ENCODE results near the gene KCNT1.

The KCNT1 gene

DNA sequence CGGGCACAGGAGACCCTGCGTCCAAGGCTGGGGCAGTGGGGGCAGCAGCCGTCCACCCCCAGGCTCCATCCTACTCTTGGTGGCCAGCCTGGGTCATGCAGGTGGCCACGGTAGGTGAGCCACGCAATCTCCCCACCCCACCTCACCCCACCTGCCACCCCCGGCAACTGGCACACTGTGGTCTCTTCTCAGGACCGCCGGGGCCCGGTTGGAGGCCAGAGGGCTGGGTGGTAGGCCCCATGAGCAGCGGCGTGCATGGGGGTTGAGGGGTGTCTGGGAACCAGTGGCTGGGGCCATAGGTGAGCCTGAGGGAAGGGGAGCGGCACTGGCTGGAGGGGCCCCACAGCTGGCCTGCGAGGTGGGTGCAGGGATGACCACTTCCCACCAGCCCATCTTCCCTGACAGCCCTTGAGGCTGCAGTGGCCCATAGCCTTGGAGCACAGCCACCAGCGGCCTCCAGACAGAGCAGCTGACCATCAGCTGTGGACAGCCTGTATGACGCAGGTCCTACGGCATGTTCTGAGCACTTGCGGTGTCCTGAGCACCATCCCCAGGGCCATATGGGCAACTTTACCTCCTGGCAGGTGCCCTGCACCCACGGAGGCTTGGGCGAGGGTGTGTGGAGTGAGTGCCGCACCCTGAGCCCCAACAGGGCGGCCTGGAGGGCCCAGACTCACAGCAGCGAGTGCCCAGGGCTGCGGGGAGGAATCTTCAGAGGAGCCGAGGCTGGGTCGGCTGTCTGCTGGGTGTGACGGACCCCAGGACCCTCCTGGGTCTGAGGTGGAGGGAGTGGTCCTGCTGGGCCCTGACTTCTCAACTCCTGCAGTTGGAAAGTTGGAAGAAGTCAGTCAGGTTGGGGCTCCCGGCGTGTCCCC lies 47.4 kb downstream of the KCNT1 start:
- DNase-seq = no peak

DNA sequence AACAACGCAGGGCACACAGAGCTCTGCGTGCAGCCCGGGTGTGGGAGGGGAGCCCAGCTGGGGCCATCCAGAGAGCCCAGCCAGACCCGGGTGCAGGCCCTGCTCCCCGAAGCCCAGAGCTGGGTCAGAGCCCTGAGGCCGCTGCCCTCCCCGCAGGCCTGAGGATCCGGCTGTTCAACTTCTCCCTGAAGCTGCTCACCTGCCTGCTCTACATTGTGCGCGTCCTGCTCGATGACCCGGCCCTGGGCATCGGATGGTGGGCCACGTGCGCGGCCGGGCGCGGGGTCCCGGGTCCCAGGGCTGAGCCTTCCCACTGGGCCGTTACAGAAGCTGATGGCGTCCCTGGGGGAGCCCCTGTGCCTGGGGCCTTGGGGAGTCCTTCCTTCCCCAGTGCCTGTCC lies 48.8 kb downstream of the KCNT1 start:
- DNase-seq = no peak

DNA sequence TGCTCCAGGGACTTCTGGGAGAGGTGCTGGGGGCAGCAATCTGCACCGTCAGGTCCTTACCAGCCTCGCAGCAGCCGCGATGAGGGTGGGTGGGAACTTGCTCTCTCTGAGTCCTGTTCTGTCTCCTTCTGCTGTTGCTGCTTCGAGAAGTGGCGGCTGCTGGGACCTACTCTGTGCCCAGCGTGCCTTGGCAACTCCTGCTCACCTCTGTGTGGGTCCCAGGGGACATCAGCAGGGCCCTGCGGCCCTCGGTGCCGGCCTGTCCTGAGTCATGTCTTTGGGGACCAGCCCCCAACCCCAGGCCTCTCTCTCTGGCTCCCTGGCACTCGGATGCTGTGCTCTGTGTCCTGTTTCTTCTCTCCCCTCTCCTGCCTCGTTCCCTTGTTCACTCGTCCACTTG lies 49.5 kb downstream of the KCNT1 start:
- no peak for DNase-seq

DNA sequence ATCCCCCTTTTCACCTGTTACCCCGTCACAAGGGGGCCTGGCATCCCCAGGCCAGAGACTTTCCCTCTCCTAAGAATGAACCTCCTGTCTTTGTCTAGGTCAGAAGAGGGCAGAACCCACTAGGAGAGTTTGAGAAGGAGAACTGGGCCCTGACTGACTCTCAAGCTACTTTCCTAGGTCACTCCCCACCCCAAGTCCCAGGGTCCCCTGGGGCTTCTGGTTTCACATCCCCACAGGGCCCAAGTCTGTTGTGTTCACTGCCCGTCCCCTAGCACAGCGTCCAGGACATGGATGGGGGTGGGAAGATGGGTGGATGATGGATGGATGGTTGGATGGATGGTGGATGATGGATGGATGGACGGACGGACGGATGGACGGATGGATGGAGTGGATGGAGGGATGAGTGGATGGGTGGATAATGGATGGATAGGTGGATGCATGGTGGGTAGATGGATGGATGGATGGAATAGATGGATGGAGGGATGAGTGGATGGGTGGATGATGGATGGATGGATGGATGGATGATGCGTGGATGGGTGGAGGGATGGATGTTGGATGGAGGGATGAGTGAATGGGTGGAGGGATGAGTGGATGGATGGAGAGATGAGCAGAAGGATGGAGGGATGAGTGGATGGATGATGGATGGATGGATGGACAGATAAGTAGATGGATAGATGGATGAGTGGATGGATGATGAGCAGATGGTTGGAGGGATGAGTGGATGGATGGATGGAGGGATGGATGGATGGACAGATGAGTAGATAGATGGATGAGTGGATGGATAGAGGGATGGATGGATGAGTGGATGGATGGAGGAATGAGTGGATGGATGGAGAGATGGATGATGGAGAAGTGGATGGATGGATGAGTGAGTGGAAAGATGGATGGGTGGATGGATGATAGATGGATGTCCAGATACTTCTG lies 50.6 kb downstream of the KCNT1 start:
- no peak for DNase-seq

DNA sequence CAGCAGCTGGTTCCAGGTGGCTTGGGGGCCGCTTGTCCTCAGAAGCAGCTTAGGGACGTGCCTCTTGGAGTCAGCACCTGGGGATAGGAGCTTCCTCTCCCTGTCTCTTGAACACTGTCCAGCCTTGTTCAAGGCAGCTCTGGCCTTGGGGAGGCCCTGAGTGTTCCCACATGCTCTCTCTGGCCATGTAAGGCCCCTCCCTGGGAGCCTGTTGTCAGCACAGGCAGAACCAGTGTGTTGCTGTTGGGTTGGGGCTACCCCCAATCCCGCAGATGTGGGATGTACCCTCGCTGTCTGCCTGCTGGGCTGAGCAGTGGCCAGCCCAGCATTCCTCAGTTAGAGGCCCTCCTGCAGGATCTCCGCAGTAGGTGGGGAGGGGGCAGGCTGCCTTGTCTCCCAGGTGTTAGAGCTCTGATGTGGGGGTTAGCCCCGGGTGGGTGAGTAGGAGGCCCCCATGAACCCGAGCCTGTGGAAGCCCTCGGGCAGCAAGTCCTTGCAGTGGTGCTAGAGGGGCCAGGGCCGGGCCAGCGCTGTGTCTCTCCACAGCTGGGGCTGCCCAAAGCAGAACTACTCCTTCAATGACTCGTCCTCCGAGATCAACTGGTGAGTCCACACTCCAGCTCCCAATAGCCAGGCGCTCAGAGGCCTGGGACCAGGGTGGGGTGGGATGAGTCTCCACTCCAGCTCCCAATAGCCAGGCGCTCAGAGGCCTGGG lies 51.6 kb downstream of the KCNT1 start:
- no peak for DNase-seq

DNA sequence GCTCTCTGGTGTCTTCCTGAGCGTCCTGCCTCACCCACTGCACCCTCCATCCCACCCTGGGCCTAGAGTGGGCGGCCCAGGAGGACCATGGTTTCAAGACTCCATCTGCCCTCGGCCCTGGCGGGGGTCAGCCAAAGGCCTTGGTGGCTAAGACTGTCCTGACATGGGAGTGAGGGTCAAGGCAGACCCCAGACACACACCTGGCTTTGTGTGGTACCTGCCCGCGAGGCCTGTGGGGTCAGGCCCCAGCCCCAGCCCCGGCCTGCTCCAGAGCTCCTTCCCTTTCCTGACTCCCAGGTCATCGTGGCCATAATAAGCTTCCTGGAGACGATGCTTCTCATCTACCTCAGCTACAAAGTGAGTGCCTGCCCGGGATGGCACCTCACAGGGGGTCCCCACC lies 54.6 kb downstream of the KCNT1 start:
- DNase-seq = no peak

DNA sequence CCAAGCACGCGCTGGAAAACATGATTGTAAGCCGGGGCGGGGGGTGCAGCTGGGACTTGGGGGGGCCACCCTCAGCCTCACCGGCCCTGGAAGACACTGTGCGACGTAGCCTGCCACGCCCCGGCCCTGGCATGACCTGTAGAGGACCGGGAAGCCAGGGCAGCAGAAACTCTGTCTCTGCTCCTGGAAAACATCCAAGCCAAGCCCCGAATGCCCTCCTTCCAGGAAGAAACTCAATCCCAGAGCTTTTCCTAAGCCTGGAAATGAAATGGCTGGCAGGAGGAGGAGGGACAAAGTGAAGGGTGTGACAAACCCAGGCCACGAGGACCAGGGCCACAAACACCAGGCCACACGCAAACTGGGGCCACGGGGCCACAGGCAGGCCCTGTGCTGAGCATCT lies 55.4 kb downstream of the KCNT1 start:
- no peak for DNase-seq

DNA sequence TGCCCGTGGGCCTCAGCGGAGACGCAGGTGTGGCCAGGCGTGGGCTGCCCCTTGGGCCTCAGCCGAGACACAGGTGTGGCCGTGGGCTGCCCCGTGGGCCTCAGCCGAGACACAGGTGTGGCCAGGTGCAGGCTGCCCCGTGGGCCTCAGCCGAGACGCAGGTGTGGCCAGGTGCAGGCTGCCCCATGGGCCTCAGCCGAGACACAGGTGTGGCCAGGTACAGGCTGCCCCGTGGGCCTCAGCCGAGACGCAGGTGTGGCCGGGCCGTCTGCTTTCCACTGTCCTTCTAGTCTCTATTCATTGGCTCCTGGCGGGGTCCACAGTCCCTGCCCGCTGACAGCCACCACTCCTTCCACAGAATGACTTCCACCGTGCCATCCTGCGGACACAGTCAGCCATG lies 56.1 kb downstream of the KCNT1 start:
- no peak for DNase-seq

DNA sequence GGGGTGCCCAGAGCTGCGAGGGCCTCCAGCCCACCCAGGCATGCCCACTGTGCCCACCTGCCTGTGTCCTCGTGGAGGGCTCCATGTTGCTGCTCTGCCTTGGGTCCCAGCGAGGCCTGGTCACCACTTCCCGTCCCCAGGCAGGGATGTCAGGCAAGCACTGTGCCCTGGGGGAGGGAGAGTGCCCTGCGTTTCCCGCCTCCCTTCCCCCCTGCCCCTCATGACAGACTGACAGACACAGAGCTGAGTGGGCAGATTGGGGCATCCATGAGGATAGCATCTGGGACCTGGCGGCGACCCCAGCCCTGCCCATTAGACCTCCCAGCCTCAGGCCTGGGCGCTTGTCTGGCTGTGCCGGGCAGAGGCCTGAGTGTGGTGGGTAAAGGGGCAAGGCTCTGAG lies 56.9 kb downstream of the KCNT1 start:
- DNase-seq = no peak

DNA sequence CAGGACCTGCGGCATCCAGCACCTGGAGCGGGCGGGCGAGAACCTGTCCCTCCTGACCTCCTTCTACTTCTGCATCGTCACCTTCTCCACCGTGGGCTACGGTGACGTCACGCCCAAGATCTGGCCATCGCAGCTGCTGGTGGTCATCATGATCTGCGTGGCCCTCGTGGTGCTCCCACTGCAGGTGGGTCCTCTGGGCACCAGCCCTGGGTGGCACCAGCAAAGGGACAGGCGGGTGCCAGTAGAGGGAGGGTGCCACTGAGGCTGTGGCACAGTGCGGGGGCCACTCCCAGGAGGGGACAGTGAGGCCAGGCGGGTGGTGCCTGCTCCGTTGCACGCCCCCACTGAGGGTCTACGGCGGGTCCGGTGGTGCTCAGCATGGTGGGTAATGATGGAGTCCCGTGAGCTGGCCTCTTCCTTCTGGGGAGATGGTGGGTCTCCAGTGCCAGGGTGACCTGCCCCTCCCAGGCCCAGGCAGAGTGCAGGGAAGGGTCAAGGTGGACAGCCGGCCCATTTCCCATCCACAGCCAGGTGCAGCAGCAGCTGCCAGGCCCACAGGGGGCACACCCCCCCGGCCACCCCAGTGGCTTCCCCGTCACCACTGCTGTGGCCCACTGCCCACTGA lies 57.8 kb downstream of the KCNT1 start:
- no peak for DNase-seq

DNA sequence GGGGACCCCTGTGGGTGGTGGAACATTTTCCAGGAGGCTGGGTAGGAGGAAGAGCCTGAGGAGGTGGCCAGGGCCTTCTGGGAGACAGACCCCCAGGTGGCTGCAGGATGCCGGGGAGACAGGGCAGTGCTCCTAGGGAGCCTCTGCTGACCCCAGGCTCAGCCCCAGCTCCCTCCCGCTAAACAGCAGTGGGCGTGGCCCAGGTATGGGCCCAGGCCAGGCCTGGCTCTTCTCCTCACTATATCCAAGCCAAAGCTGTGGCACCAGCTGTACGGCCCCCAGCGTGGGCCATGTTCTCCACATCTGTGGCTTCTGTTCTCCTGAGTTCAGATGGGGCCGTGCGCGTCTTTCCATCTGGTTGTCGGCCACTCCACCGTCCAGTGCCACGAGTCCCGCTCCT lies 58.5 kb downstream of the KCNT1 start:
- DNase-seq = no peak

DNA sequence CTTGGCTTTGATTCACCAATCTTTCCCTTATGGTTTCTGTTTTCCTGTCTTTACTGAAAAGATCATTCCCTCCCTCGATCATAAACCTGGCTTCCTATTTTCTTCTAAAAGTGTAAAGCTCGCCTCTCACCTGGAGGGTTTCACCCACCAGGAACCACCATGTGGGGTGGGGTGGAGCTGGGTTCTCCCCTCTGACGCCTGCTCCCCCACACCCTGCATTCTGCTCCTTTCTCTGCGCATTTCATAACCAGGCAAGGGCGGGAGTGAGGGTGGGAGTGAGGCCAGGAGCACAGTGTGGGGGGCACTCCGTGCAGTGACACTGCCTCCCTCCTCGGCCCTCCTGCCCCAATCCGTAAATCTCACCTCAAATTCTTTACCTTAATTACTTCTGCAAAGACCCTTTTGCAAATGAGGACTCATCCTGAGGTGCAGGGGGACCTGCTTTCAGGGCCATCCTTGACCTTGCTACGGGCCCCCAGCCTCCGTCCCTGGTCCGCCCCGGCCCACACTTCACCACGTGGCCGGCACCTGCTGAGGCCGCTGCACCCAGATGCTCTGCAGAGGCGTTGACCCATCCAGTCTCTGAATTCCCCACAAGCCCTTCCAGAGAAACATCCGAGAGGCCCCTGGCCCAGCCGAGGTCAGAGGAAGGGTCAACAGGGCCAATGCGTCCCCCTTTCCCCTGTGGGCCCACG lies 59.3 kb downstream of the KCNT1 start:
- no peak for DNase-seq

DNA sequence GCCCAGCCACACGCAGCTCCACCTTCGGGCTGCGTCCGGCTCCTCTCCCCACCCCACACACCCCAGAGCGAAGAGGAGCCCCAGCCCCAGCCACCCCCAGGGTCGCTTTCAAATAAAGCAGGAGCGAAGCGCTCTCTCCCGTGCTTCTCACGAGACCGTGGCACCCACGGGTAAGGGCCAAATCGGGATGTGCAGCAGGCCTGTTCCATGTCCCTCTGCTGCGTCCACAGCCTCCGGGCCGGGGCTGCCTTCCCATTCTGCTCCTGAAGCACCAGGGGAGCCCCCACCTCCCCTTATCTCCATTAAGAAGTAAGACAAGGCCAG lies 59.8 kb downstream of the KCNT1 start:
- no peak for DNase-seq

DNA sequence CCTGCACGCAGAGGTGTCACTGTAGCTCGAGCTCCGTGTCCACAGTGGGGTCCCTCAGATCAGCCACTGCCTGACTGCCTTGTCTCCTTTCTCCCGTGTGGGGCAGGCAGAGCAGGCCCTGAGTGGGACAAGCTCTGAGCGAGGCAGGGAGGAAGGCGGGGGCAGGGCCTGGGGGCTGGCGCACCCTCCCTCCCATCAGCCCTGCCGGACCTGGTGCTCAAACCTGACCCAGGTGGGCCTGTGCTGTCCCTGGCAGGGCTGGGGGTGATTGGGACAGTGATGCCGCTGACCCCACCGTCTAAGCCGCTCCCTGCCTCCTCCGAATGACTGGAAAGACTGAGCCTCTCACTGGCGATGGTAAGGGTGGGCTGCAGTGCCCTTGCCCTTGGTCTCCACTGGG lies 60.9 kb downstream of the KCNT1 start:
- no peak for DNase-seq

DNA sequence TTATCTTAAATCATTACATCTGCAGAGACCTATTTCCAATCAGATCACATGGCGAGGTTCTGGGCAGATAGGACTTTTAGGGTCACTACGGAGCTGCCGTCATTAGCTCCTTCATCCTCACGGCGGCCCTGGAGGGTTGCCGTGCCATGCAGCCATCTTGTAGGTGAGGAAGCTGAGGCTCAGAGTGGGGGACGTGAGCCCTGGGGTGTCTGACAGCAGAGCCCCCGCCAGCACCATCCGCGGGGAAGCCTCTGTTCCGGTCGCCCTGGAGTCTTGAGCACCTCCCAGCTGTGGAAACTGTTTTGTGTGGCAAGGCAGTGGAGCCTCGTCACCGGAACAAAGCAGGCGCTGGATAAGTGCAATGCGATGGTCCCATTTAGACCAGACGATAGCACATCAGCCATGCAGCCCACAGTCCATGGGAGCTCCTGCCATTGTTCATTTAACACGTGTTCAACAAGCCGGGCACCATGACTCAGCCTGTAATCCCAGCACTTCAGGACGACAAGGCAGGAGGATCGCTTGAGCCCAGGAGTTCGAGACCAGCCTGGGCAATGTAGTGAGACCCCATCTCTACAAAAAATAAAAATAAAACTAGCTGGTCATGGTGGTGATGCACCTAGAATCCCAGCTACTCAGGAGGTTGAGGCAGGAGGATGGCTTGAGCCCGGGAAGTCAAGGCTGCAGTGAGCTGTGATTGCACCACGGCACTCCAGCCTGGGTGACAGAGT lies 61.9 kb downstream of the KCNT1 start:
- no peak for DNase-seq

DNA sequence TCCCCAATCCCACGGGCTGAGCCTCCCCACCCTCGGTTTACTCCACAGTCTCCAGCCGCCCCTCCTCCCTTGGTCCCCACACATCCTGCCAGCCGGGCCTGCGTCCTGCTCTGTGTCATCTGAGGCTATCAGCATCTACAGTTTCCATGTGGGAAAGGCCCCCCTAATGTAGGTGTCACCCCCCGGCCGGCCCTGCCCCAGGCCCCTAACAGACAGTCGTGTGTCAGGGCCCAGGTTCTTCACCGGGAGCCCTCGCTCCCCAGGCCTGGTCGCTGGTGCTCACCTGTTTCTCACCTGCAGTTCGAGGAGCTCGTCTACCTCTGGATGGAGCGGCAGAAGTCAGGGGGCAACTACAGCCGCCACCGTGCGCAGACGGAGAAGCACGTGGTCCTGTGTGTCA lies 62.7 kb downstream of the KCNT1 start:
- DNase-seq = no peak

DNA sequence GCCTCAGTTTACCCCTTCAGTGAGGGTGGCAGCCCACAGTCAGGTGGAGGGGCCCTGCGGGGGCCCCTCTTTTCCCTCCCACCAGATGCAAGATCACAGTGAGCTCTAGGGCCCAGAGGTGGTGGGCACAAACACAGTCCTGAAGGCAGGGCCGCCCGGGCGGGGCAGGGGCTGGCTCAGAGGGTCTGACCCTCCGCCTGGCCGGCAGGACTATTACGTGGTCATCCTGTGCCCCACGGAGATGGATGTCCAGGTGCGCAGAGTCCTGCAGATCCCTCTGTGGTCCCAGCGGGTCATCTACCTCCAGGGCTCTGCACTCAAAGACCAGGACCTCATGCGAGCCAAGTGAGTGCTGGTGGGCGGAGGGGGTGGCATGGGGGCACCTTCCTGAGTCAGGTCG lies 63.4 kb downstream of the KCNT1 start:
- no peak for DNase-seq

DNA sequence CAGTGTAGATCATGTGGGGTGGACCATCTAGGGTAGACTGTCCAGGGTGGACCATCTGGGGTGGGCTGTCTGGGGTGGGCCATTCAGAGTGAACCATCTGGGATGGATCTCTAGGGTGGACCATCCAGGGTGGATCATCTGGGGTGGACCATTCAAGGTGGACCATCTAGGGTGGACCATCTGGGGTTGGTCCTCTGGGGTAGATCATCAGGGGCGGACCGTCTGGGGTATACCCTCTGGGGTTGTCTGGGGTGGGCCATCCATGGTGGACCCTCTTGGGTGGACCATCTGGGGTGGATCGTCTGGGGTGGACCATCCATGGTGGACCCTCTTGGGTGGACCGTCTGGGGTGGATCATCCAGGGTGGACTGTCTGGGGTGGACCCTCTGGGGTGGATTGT lies 64.3 kb downstream of the KCNT1 start:
- no peak for DNase-seq

DNA sequence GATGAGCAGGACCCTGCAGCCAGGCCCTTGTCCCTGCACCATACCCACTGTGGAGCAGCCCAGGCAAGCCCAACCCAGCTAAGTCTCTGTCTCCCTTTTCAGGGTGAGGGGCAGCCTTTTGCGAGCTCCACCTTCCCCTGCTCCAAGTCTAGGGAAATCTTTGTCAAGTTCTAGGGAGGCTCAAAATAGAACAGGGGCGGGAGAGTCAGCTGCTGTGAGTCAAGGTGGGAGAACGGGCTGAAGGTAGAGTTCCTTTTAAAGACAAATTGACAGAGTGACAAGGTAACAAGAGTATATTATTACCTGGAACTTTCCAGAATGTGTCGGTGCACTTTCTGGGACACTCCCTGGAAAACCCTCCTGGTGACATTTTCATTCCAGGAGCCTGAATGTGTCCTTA lies 64.7 kb downstream of the KCNT1 start:
- no peak for DNase-seq

DNA sequence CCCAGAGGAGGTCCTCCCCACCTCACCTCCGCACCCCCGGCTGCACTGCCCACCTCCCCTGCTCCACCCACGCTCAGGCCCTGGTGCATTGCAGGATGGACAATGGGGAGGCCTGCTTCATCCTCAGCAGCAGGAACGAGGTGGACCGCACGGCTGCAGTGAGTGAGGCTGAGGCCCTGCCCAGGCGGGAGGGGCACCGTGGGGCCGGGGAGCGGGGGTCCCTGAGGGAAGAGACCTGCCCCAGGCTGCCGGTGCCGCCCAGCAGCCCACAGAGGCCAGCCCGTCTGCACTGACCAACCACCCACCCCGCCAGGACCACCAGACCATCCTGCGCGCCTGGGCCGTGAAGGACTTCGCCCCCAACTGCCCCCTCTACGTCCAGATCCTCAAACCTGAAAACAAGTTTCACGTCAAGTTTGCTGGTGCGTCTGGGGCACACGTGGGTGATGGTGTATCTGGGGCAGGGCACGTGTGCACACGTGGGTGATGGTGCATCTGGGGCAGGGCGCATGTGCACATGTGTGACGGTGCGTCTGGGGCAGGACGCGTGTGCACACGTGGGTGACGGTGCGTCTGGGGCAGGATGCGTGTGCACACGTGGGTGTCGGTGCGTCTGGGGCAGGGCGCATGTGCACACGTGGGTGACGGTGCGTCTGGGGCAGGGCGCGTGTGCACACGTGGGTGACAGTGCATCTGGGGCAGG lies 66.7 kb downstream of the KCNT1 start:
- DNase-seq = no peak
